ENCODE data around the gene FAM117B.
"Not testable (repeated sequence)": the region's sequence is repeated elsewhere in the genome, so short reads cannot be mapped to it uniquely, and the experiment has no call there.

The FAM117B gene

DNA sequence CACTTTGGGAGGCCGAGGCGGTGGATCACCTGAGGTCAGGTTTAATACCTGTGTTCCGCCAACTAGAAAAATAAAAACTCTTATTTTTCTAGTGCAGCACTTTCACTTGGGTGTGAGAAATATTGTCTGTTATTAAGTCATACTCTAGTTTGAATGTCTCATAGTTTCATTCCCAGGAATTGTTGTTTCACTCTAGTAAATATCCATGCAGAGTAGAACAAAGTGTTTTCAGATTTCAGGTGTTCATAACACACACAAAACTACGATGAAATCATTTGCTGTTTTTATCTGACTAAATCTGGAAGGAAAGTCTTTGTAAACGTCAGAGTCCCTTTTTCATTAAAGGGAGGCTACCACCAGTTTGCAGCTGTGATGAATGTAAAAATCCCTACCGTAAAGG, 4.0 kb downstream of the FAM117B start:
- DNase-seq (ENCODE audit: low read depth in 2 of 2), result no peak

DNA sequence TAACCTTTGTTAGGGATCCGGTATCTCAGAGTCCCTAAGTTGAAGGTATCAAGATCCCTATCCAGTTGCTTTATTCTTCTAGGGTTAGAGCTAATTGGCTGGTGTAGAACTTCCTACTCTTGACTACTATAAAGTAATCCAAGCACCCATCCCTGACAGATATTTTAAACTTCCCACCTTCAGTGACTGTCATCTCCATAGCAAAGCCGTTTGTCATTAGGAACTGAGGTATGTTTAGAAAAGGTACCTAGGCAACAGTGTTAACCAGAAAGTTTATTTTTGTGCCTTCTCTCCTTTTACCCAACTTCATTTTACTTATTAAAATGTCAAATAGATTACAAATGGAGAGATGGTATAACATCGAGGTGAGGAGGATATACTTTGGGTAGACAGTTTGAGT, 4.5 kb downstream of the FAM117B start:
- DNase-seq (ENCODE audit: low read depth in 2 of 2), result no peak

DNA sequence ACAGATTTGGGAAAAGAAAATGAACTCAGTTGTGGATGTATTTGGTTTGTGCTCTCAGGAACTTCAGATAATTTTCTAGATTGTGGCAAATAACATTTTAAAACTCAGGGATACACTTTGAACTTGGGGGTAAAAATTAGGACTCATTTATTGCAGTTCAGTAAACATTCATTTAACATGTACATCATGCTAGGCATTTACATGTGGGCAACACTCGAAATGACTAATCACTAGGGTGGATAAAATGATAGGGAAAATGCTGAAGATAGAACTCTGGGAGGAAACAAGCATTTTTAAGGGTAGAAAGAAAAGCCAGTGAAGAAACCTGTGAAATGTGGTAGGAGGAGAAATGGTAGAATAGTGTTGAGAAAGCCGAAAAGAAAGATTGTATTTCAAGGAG, 7.8 kb downstream of the FAM117B start:
- DNase-seq (ENCODE audit: low read depth in 2 of 2), result no peak

DNA sequence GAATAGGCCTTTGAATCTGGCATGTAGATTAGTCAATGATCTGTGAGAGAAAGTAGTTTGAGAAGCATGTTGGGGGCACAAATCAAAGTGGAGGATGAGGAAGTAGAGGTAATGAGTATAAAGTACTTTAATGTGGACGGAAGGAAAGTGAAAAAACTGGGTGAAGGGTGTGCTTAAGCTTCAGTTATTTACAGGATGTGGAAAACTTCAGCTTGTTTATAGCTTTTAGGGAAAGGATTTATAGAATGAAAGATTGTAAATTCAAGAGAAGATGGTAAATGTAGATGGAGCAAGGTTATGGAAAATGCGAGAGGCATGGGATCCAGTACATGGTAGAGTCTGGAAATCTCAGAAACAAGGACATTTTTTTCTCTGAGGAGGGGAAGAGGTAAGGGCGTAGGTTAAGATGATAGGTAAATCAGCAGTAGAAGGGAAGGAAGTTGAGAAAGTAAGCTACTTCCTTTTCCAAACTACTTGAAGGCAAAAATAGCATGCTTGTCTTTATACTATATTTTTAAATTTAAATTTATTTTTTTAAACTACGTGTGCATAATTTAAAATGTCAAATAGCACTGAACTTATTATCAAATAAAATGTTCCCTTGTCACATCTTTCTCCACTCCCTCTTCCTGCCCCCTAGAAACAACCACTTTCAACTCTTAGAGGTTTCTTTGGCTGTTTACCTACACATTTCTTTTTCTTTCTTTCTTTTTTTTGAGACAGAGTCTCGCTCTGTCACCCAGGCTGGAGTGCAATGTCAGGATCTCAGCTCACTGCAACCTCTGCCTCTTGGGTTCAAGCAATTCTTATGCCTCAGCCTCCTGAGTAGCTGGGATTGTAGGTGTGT, 8.5 kb downstream of the FAM117B start:
- no peak for DNase-seq (ENCODE audit: low read depth in 2 of 2)

DNA sequence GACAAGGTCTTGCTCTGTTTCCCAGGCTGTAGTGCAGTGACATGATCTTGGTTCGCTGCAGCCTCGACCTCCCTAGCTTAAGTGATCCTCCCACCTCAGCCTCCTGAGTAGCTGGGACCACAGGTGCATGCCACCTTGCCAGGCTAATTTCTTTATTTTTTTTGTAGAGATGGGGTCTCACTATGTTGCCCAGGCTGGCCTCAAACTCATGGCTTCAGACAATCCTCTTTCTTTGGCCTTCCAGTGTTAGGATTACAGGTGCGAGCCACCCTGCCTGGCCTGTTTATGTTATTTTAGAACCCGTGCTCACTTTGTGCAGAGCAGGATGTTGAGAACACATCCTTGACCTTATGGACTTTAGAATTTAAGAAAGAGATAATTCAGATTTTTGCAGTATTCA, 17.4 kb downstream of the FAM117B start:
- no peak for DNase-seq (ENCODE audit: low read depth in 2 of 2)

DNA sequence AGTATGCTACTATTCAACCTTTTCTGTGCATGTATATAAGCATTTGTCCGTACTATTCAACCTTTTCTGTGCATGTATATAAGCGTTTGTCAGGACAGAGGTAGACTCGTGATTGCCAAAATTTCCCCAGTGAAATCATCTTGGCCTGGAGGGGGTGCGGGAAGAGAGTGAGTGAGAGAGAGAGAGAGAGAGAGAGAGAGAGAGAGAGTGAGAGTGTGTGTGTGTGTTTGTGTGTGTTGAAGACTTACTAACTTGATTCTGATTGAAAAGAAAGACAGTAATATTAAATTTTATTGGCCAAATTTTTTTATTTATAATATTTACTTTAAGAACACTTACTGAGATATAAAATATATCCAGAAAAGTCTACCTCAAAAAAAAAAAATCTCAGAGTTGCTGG, 19.1 kb downstream of the FAM117B start:
- DNase-seq (ENCODE audit: low read depth in 2 of 2), result no peak

DNA sequence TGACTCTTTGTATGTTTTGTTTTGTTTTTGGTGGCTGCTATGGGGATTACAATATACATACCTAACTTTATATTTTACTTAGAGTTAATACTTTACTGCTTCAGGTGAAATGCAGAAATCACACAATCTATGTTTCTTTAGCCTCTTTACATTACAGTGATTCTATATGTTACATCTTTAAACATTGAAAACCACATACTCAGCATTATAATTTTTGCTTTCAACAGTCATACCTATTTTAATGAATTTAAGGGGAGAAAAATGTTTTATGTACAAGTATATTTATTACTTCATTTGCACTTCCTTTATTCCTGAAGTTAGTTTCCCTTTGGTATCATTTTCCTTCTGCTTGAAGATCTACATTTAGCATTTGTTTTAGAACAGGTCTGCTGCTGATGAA, 23.1 kb downstream of the FAM117B start:
- no peak for DNase-seq (ENCODE audit: low read depth in 2 of 2)

DNA sequence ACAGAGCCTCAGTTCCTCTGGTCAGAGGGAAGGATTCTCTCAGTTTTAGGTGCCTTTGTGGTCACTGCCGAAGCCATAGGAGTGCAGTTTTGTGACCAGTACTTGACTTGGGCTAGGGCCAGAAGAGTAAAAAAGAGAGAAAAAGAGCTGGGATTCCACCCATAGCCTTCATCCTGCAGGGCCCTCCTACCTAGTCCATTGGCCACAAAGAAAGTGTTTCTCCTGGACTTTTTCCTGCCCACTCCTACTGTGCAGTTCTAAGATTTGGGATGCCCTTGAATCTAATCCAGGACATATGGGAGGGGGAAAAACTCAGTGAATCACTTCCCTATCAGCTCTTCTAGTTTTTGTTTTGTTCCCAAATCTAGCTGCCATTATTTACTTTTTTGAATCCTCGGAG, 26.0 kb downstream of the FAM117B start:
- no peak for DNase-seq (ENCODE audit: low read depth in 2 of 2)

DNA sequence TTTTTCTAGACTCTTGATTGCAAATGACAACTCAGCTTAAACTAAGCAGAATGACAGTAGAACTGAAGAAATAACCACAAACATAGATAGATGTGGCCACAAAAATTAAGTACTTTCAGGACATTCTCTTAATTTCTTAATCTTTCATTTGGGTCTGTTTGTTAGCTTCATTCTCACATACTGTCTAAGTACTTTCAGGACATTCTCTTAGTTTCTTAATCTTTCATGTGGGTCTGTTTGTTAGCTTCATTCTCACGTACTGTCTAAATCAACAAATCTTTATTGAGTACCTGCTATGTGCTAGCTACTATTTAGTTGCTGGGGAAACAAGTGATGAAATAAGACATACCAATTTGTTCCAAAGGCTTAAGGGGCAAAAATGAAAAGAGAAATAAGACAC, 35.1 kb downstream of the FAM117B start:
- DNase-seq (ENCODE audit: low read depth in 2 of 2), result no peak

DNA sequence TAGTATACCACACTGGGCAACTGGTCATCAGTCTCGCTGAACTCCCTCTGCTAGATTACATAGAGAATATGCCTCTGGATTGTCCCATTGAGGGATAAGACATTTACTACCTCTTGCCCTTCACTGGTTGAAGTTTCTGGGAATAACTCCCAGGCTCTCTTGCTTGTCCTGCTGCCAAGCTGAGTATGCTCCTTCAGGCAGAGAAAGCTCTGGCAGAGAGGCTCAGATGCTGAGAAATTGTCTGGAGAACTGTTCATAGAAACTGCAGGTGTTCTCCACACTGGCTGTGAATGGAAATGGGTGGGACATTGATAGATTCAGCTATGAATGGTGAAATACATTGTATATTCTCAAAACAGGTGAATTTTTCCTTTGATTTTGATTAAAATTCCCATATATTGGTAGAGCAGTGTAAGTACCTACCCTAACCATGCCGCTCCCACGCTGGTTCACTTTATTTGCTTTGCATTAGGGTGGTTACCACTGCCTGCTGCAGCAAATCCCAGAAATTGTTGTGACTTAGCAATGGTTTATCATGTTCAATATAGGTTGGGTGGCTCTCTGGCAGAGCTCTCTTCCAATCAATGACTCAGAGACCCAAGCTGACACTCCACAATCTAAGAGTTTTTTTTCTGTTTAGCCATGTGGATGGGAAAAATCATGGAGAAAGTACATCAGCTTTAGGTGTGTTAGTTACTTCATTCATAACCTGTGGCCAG, 36.7 kb downstream of the FAM117B start:
- no peak for DNase-seq (ENCODE audit: low read depth in 2 of 2)

DNA sequence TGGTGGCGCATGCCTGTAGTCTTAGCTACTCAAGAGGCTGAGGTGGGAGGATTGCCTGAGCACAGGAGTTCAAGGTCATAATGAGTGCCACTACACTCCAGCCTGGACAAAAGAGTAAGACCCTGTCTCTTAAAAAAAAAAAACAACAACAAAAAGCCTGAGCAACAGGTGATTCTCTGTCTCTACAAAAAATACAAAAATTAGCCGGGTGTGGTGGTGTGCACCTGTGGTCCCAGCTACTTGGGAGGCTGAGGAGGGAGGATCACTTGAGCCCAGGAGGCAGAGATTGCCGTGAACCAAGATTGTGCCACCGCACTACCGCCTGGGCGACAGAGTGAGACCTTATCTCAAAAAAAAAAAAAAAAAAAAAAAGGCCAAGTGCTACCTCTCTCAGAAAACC, 40.3 kb downstream of the FAM117B start:
- not testable (repeated sequence) for DNase-seq (ENCODE audit: low read depth in 2 of 2)

DNA sequence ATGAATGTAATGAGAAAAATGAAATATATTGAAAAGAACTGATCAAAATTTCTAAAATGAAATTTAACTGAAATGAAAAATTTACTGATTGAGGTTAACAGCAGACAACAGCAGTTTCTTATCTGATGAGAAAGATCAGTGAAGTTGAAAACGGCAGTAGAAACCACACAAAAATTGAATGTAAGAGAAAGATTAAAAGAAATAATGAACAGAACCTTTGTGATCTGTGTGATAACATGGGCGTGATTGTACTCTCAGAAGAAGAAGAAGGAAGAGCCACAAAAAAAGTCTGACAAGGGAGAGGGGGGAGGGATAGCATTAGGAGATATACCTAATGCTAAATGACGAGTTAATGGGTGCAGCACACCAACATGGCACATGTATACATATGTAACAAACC, 45.2 kb downstream of the FAM117B start:
- no peak for DNase-seq (ENCODE audit: low read depth in 2 of 2)

DNA sequence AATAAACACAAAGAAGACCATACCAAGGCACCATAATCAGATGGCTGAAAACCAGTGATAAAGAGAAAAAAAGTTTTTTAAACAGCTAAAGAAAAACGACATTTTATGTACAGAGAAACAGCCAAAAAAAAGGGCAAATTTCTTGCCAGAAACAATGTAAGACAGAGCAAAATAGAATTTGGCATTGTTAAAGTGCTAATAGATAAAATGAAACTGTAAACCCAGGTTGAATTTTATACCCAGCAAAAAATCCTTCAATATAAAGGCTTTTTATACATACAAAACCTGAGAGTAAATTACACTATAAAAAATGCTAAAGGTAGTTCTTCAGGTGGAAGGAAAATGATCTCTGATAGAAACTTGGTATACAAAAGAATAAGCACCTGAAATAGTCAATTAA, 45.7 kb downstream of the FAM117B start:
- no peak for DNase-seq (ENCODE audit: low read depth in 2 of 2)

DNA sequence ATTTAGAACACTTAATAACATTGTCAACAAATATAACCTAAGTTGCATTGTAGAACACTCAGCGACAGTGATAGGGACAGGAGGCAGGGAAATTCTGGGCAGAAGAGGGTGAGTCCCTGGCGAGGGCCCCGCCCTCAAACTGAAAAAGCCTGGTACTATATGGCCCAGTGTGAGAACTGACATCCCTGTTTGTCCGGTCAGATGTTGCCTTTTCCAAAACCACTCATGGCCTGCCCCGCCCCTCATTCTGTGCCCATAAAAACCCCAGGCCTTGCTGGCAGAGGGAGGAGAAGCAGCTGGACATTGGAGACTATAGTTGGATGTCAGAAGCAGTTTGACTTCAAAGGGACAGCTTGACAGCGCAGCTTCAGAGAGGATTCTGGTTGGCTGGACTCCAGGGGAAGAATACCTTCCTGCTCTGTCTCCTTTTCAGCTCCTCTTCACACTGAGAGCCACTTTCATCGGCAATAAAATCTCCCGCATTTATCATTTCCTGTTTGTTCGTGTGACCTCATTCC, 47.0 kb downstream of the FAM117B start:
- no peak for DNase-seq (ENCODE audit: low read depth in 2 of 2)

DNA sequence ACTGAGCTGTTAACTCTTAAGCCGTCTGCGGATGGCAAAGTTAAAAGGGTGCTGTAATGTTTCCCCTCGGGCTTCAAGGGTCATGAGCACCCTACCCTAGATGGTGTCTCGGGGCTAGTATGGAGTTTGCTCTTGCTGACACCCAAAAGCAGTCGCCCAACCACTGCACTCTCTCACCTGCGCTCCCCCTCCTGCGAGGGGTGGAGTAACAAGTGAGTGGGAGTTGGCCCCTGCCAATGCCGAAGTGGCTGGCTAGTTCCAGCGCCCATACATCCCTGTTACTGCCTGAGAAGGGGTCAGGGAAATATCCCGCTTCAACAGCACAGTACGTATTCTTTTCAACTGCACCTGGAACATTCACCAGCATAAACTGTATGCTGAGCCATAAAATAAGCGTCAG, 47.5 kb downstream of the FAM117B start:
- DNase-seq (ENCODE audit: low read depth in 2 of 2), result no peak

DNA sequence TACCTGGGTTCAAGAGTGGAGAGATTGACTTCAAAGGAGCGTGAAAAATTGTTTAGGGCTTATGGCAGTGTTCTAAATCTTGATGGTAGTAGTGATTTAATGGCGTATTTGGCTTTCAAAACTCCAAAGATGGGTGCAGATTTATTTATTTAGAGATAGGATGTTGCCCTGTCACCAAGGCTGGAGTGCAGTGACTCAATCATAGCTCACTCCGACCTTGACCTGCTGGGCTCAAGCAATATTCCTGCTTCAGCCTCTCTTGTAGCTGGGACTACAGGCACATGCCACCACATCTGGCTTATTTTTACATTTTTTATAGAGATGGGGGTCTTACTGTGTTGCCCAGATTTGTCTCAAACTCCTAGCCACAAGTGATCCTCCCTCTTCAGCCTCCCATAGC, 52.5 kb downstream of the FAM117B start:
- DNase-seq (ENCODE audit: low read depth in 2 of 2), result no peak

DNA sequence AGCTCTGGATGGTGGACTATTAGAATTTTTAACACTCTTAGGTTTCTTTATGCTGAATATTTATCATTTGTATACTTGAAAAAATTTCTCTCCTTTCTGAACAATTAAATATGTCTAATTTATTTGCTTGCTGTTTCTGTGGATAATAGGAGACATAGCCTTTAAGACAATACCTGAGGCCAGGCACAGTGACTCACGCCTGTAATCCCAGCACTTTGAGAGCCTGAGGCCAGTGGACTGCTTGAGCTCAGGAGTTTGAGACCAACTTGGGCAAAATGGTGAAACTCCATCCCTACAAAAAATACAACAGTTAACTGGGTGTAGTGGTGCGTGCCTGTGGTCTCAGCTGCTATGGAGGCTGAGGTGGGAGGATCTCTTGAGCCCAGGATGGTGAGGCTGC, 54.7 kb downstream of the FAM117B start:
- DNase-seq (ENCODE audit: low read depth in 2 of 2), result no peak

DNA sequence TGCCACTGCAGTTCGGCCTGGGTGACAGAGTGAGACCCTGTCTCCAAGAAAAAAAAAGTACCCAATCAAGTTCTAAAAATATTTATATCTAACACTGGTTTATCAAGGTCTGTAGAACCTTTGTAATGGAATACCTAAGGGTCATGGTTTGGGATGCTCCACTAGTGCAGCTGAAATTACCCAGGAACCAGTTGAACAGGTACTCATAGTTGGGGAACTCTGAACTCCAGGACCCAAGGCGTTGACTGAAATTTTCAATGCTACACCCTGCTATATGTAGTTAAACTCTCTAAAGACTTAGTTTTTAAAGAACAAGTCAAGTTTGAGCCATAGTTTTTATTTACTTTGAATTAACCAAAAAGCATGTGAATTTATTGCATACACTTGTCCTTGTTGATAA, 55.1 kb downstream of the FAM117B start:
- no peak for DNase-seq (ENCODE audit: low read depth in 2 of 2)

DNA sequence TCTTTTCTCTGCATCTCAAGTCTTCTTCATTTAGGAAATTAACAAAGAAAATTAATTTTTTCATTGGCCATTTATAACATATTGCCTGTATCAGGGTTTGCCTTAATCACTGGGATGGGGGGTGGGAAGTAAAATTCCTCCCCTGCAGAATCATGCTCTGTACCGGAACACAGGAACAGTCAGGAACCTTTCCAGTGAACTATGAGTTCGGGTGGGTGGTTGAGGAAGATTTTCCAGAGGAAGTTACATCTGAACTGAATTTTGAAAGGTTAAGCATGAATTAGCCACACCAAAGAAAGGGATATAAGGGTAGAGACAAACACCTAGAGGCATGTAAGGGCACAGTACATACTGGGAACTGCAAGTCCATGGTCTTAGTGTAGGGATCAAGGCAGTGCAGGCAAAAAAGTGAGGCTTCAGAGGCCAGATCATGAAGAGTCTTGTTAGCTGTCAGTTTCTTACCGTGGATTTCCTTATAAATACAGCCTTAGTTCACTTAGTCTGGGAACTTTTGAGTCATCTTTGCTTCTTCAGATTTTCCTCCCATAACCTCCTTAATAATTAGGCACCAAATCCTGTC, 55.6 kb downstream of the FAM117B start:
- DNase-seq (ENCODE audit: low read depth in 2 of 2), result no peak

DNA sequence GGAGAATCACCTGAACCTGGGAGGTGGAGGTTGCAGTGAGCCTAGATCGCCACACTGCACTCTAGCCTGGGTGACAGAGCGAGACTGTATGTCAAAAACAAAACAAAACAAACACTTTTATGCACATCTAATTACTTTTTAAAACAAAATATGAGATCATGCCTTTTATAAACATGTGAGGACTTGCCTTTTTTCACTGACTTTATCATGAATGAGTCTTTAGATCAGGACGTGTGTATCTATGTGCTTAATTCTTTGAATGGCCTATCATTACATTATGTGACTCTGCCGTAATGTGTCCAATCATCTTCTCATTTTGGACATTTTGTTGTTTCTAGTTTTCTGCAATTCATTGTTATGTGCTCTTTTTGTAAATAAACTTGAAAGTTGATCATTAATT, 58.7 kb downstream of the FAM117B start:
- DNase-seq (ENCODE audit: low read depth in 2 of 2), result no peak

DNA sequence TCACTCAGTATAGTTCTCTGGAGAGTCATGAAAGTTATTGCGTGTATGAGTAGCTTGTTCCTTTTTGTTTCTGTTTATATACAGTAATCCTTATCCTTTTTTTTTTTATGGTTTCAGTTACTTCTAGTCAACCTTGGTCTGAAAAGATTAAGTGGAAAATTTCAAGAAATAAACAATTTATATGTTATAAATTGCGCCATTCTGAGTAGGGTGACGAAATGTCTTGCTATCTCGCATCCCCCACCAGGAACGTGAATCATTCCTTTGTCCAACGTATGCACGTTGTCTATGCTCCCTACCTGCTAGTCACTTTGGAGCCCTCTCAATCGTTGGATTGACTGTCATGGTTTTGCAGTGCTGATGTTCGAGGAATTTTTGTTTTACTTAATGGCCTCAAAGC, 60.4 kb downstream of the FAM117B start:
- DNase-seq (ENCODE audit: low read depth in 2 of 2), result no peak

DNA sequence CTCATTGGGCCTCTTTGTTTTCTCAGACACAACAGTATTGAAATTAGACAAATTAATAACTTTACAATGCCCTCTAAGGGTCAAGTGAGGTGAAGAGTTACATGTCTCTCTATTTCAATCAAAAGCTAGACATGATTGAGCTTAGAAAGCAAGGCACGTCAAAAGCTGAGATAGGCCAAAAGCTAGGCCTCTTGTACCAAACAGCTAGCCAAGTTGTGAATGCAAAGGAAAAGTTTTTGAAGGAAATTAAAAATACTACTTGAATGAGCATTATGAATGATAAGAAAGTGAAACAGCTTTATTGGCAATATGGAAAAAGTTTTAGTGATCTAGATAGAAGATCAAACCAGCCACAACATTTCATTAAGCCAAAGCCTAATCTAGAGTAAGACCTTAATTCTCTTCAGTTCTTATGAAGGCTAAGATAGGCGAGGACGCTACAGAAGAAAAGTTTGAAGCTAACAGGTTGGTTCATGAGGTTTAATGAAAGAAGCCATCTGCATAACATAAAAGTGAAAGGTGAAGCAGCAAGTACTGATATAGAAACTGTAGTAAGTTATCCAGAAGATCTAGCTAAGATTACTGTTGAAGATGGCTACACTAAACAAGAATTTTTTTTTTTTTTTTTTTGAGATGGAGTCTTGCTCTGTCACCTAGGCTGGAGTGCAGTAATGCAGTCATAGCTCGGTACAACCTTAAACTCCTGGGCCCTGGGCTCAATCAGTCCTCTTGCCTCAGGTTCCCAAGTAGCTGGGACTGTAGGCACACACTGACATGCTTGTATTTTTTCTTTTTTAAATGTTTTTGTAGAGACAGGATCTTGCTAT, 65.5 kb downstream of the FAM117B start:
- no peak for DNase-seq (ENCODE audit: low read depth in 2 of 2)
